ENCODE data around the gene KCNF1.

KCNF1 gene

GRCh38 chr2:10879624-10880585, 31.8 kb upstream of the KCNF1 start:
- DNase-seq (ENCODE audit: low read depth in 2 of 2, low spot score in 1 of 2) = no peak

DNA sequence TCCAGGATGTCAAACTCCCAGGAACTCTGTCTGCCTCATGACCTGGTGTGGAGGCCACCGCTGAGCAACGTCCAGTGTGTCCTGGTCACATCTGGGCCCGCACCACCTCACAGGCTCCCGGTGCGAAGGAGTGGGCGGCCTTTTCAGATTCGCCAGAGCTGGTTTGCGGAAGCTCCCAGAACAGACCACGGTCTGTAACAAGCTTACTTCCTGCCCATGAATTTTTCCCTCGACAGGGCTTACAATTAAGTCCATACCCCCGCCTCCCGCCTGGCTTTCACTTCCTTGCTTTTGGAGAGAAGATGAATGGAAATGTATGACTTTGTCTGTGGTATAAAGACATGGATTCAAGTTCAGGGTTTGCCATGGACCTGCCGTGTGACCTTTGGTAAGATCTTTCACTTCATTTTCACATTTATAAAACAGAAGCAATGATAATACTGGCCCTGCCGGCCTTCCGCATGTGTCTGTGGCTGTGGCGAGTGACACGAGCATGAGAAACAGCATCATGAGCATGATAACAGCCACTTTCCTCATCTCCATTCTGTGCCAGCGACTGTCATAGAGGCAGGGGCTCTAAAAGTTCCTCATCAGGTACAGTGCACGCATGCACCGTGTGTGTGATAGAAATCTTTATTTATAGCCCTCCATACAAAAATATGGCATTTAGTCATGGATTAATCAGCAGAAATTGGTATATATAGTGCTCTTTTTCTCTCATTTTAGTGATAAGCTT, 31.0 kb upstream of the KCNF1 start:
- no peak for DNase-seq (ENCODE audit: low read depth in 2 of 2, low spot score in 1 of 2)

GRCh38 chr2:10882568-10882967, 29.2 kb upstream of the KCNF1 start:
- DNase-seq (ENCODE audit: low read depth in 2 of 2, low spot score in 1 of 2) = no peak

GRCh38 chr2:10883066-10883465, 28.7 kb upstream of the KCNF1 start:
- no peak for DNase-seq (ENCODE audit: low read depth in 2 of 2, low spot score in 1 of 2)

GRCh38 chr2:10883801-10884478, 27.8 kb upstream of the KCNF1 start:
- no peak for DNase-seq (ENCODE audit: low read depth in 2 of 2, low spot score in 1 of 2)

- no peak for DNase-seq (ENCODE audit: low read depth in 2 of 2, low spot score in 1 of 2)
Measured at GRCh38 chr2:10884574-10884975, 27.2 kb upstream of the KCNF1 start.

GRCh38 chr2:10885094-10885860, 26.5 kb upstream of the KCNF1 start:
- no peak for DNase-seq (ENCODE audit: low read depth in 2 of 2, low spot score in 1 of 2)

DNA sequence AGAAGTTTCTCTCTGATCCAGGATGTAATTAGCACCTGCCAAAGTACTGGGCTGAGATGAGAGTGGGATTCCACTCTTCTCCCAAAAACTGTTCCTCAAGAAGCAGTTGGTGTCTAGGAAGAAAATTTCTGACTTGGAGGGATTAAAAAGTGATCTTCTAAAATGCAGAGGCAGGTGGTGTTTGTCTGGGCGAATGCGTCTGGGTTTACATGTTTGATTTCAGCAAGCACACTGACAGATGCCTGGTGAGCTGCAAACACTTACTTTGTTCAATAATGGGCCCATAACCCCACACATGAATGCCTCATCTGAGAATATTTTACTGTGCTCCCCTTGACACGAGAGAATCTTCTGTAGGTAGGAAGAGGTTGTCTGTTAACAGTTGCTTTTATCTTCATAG, 24.3 kb upstream of the KCNF1 start:
- DNase-seq (ENCODE audit: low read depth in 2 of 2, low spot score in 1 of 2) = no peak

DNA sequence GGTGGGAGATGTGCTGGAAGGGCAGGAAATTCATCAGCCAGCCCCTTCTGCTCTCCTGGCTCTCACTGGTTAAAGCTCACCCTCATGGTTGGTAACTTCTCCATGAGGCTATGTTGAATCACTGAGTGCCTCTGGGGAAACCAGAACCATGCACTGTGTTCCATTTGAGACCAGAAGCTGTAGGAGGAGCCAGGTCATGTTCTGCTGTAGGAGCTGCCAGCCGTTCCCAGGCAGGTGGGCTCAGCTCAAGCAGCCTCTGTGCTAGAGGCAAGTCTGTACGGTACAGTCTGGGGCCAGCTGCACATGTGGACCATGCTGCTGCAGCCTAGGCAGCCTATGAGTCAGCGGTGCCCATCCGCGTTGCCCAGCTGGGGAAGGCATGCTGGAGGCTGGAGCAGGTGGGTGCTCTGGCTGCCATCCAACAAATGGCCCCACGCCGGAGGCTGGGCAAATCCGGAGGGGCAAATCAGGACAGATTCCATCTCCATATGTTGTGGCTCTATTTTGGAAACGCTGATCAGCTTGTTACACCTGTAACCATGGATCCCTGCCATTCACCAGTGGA, 22.0 kb upstream of the KCNF1 start:
- no peak for DNase-seq (ENCODE audit: low read depth in 2 of 2, low spot score in 1 of 2)

GRCh38 chr2:10890706-10891270, 20.9 kb upstream of the KCNF1 start:
- DNase-seq (ENCODE audit: low read depth in 2 of 2, low spot score in 1 of 2) = no peak

DNA sequence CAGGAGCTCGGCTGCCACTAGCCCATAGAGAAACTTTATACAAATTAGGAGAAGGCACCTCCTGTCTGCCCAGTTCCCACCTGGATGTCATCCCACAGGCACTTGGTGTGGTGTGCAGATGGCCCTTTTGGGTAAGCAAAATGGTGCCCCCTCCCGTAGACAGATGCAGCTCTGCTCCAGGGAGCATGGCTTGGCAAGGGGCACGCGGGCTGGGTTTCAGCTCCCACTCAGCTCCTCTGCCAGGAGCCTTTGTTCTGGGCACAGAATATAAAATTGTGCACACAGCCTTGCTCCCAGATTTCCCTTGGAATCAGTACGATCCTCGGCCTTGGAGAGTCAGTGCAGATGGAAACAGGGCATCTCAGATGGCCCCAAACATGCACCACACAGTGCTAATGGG, 20.3 kb upstream of the KCNF1 start:
- DNase-seq (ENCODE audit: low read depth in 2 of 2, low spot score in 1 of 2) = no peak

GRCh38 chr2:10891848-10892247, 19.9 kb upstream of the KCNF1 start:
- DNase-seq (ENCODE audit: low read depth in 2 of 2, low spot score in 1 of 2) = no peak

DNA sequence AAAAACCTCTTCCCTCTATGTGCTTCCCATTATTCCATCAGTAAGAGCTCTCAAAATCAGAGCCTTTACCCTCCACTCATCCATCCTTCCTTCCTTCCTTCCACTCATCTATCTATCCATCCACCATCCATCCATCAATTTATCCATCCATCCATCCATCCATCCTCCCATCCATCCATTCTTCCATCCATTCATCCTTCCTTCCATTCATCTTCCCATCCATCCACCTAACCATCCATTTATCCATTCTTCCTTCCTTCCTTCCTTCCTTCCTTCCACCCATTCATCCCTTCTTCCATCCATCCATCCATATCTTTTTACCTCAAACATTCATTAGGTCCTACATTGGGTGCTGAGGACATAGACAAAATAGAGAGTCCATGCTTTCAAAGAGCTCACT, 19.4 kb upstream of the KCNF1 start:
- no peak for DNase-seq (ENCODE audit: low read depth in 2 of 2, low spot score in 1 of 2)

- no peak for DNase-seq (ENCODE audit: low read depth in 2 of 2, low spot score in 1 of 2)
Measured at GRCh38 chr2:10892796-10893350, 18.9 kb upstream of the KCNF1 start.

DNA sequence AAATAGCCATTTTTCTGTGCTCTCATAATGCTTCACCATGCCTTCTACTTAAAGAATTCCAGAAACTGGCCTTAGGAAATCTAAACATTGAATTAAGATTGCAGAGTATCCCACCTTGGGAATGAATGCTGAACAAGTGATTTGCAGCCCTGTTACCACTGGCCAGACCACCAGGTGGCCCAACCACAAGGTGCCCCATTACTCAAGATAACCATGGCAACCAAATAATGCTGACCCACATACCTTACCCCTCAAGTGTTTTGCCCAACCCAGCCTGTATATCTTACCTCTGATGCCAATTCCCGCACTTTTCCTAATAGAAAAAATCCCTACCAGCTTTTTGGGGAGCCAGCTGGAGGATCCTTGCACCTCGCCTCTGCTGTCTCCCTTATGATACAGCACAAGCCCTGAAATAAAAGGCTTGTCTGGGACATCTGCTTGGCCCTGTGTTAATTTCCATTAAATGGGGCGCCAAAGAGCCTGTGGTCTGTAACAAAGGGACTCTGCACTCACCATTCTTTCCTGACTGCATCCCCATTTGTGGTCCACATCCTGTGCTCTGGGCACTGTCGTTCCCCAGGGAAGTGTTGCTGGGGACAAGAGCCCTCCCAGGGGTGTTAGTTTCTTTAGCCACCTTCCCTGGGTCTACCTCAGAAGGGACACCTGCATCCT, 17.3 kb upstream of the KCNF1 start:
- DNase-seq (ENCODE audit: low read depth in 2 of 2, low spot score in 1 of 2) = no peak

- no peak for DNase-seq (ENCODE audit: low read depth in 2 of 2, low spot score in 1 of 2)
Measured at GRCh38 chr2:10895231-10895630, 16.5 kb upstream of the KCNF1 start.

- DNase-seq (ENCODE audit: low read depth in 2 of 2, low spot score in 1 of 2) = no peak
Measured at GRCh38 chr2:10897956-10898355, 13.8 kb upstream of the KCNF1 start.

GRCh38 chr2:10900216-10901109, 11.3 kb upstream of the KCNF1 start:
- DNase-seq (ENCODE audit: low read depth in 2 of 2, low spot score in 1 of 2) = no peak
